ENCODE results near the gene PAPPA2.

DNA sequence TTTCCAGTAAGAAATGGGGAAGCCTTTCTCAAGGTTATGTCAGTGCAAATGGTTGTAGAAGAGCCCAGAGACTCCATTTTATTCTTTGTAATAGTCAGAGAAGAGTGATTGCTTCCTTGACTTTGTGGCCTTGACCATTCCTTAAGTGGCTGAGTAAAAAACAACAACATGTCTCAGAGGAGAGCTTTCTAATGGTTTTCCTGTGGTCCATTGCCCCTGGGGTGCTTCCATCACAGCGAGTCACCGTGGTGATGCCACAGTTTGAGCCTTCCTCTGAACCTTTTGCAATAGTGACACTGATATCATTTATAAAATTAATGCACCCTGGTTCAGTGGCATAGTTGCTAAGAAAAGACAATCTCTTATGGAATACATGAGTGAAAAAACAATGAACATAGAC lies 38.6 kb downstream of the PAPPA2 start:
- no peak for TF ChIP-seq POLR2A (IDR thresholded peaks at IDR 0.05; ENCODE audit: low read depth, low read length)
- TF ChIP-seq CEBPB (IDR thresholded peaks at IDR 0.05; ENCODE audit: low read depth, low read length) = no peak
- no peak for TF ChIP-seq CTCF (conservative IDR thresholded peaks at IDR 0.05; ENCODE audit: low read depth, low read length)
